ENCODE results near the gene ATG101. TPM values are rescaled to one million over a fixed set of nuclear protein-coding genes. Genes with fewer than 3 reads are reported as not detected.
"Not testable (repeated sequence)": the region's sequence is repeated elsewhere in the genome, so short reads cannot be mapped to it uniquely, and the experiment has no call there.

ATG101 gene
- total RNA-seq, 1 experiment from 2014 or later = 92.1 TPM

- no peak for DNase-seq (ENCODE audit: extremely low read depth, low read depth)
Observed at GRCh38 chr12:52091061-52091460, 21.3 kb downstream of the ATG101 start.

- DNase-seq (ENCODE audit: extremely low read depth, low read depth) = no peak
Observed at GRCh38 chr12:52091869-52092268, 22.1 kb downstream of the ATG101 start.

DNA sequence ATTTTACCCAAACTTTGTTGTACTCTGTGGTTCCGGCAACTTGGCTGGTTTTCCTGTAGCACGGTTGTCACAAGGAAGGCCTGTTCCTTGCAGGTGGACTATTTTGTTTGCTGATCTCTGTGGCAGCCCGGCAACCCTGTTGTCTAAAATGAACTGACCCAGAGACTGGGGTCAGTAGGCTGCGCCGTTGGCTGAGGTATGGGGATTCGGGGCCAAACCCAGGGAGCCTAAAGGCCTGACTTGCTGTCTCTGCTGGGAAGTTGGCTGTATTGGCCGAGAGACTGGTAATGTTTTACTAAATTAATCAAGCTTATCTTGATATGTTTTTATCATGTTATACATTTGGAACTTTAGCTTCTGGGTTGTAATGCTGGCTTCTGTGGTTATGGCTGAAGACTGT lies 23.6 kb downstream of the ATG101 start:
- no peak for DNase-seq (ENCODE audit: extremely low read depth, low read depth)

- no peak for DNase-seq (ENCODE audit: extremely low read depth, low read depth)
Observed at GRCh38 chr12:52096332-52097044, 26.7 kb downstream of the ATG101 start.

DNA sequence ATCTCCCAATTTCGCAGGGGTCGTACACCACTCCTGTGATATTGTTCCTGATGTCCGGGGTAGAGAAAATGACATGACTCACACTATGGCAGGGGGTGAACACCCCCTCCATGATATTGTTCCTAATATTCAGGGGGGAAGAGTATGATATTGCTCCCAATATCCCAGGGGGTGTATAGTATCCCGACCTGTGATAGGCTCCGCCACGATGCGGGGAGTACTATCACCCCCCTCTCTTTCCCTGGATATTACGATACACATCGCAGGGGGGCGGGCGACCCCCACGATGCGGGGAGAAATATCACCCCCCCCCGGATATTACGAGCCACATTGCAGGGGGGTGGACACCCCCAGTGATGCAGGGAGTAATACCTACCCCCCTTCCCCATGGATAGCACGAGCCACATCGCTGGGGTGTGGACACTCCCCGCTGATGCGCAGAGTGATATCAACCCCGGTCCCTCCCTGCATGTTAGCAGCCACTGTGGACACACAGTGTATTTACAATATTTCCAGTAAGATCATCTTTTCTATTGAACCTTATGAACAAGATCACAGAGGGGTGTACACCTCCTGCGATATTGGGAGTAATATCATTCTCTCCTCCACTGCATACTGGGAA lies 27.4 kb downstream of the ATG101 start:
- no peak for DNase-seq (ENCODE audit: extremely low read depth, low read depth)

DNA sequence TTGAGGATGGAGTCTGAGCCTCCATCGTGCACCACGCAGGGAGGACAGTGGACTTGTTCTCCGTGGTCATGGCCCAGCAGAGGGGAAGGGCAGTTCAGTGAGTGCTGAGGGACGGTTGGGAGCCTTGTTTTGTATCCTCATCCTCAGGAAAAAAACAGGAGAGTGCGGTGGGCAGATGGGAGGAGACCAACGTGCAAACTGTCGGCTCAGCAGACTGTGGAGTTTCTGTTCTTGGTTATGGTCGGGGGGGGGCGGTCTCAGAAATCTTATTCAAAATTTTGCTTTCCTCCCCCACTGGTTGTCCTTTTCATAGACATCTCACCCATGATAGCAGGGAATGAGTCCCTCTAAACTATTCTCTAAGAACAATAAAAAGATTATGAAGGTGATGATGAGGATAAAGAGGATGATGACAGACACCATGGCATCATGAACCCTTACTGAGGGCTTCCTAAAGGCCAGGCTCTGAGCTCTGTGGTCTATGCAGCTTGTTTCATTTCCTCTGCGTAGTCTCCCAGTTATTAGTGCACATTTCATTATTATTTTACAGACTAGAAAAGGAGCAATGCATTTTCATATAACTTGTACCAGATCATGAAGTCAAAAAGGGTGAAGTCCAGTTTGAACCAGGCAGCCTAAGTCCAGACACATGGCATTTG lies 34.8 kb downstream of the ATG101 start:
- DNase-seq (ENCODE audit: extremely low read depth, low read depth) = not testable (repeated sequence)

DNA sequence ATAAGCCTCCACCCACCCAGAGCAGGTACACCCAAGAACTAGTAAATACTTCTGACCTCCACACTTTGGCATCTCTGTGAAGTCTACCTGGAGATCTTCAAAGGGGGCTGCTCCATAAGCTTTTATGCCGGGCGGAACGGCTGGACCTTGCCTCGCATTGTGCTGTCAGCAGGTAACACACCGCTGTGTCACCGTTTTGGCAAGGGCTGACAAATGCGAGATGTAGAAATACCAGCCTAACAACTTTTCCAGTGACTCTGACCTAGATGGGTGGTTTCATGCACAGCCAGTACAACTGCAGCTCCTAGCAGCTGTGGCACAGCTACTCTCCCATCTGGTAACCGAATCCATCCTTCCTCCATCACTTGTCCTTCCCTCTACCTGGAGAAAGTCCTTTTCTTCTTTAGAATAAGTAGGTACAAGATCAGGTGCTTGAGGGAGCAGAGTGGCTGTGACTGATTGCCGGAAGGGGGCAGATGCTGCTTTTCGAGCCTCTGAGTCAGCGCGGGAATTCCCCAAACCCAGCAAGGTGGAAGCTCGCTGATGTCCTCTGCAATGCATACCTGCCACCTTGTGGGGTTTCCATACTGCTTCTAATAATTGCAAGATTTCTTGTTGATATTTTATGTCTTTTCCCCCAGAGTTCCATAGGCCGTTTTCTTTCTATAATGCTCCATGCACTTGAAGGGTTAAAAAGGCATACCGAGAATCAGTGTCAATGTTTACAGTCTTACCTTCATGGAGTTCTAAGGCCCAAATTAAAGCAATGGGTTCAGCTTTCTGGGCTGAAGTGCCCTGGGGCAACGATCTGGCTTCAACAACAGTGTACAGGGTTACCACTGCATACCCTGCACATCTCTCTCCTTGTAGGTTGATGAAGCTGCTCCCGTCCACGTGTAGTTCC lies 46.7 kb downstream of the ATG101 start:
- DNase-seq (ENCODE audit: extremely low read depth, low read depth) = not testable (repeated sequence)

- DNase-seq (ENCODE audit: extremely low read depth, low read depth) = not testable (repeated sequence)
Observed at GRCh38 chr12:52117806-52118475, 48.2 kb downstream of the ATG101 start.

DNA sequence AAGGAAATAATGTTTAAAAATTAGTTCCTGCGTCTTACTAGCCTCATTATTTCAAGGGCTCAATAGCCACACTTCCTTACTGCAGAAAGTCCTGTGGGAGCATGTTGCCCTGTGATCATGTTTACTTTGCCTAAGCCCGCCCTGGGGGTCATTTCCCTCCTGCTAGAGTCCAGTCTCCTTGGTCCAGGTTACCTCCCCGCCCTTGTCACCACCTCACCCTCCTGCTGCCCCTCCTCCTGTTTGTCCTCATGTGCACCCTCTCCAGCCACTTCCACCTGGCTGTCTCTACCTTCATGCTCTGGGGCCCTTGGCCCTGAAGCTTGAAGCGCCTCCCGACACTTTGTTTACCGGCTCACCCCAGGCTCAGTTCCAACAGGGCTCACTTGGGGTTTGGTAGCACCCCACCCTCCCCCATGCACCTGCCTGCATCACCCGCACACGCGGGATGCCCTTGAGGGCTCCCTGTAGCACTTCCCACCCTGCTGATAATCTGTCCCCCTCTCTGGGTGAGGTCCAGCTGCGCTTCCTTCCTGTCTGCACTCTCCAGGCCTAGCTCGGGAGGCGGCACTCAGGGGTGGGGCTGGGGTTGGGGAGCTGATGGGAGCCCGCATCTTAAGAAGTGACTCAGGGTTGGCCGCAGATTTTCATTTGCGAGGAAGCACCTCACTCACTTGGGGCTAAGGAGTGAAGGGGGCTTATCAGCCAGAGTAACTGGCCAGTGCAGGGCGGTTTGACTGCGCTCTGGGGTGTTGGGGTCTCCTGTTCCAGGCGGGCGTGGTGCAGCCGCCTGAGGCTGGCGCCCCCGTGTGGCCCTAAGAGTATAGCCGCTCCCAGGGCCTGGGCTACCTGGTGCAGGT lies 49.8 kb downstream of the ATG101 start:
- no peak for DNase-seq (ENCODE audit: extremely low read depth, low read depth)

DNA sequence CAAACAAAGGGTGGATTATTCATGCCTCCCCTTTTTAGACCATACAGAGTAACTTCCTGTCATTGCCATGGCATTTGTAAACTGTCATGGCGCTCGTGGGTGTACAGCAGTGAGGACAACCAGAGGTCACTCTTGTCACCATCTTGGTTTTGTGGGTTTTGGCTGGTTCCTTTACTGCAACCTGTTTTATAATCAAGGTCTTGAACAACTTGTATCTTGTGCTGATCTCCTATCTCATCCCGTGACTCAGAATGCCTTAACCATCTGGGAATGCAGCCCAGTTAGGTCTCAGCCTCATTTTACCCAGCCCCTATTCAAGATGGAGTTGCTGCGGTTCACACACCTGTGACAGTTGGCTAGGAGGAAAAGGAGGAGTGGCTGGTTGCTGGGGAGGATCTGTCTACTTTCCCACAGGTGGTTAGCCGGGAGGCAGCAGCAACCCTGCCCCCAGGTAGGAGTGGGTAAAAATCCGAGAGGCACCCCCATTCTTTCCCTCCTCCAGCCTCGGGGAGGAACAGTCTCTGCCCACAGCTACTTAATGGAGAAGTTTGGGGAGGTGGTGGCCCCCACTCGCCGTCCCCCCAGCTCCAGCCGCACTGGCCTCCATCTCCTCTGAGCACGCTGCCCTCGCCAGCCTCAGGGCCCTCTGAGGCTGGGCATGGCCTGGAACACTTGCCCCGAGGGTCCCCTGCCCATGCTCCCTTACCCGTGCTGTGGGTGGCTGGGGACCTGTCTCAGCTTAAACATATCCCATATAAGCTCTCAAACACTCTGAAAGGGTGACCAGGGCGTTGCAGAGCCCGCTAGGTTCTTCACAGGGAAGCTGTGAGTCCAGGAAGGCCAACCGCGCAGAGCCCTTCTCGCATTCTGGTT lies 51.4 kb downstream of the ATG101 start:
- DNase-seq (ENCODE audit: extremely low read depth, low read depth) = no peak

GRCh38 chr12:52121824-52122539 lies 52.2 kb downstream of the ATG101 start:
- peak; percentile 52 for DNase-seq (ENCODE audit: extremely low read depth, low read depth)

GRCh38 chr12:52122540-52122871 lies 52.7 kb downstream of the ATG101 start:
- no peak for DNase-seq (ENCODE audit: extremely low read depth, low read depth)

- no peak for DNase-seq (ENCODE audit: extremely low read depth, low read depth)
Observed at GRCh38 chr12:52122904-52123303, 53.1 kb downstream of the ATG101 start.

- DNase-seq (ENCODE audit: extremely low read depth, low read depth) = no peak
Observed at GRCh38 chr12:52123487-52124186, 53.9 kb downstream of the ATG101 start.

GRCh38 chr12:52125476-52125900 lies 55.7 kb downstream of the ATG101 start:
- DNase-seq (ENCODE audit: extremely low read depth, low read depth) = no peak

- DNase-seq (ENCODE audit: extremely low read depth, low read depth) = no peak
Observed at GRCh38 chr12:52126050-52126604, 56.3 kb downstream of the ATG101 start.
